WTC11 (cell line): ENCODE results near the gene ZNF584. TPM values are rescaled to one million over a fixed set of nuclear protein-coding genes. Genes with fewer than 3 reads are reported as not detected.

Experiments
- ATAC-seq: fragments of 200-7000 bp; cut with Tn5 transposase; 2 replicates; pipeline ENCODE4 v1.10.0; 2021; ENCODE audit warnings: mild to moderate bottlenecking, moderate library complexity
- CTCF ChIA-PET: fragments of 300-600 bp; sonication (Branson Sonifier 250); formaldehyde crosslinking; loops from one replicate; lab custom pipeline; 2021; ENCODE audit warnings: antibody characterized with exemption; lab: Charles Lee
- POLR2A ChIA-PET: fragments of 350-600 bp; sonication (Branson Sonifier 250); formaldehyde crosslinking; loops from one replicate; lab custom pipeline; 2021; ENCODE audit warnings: antibody characterized with exemption; lab: Charles Lee
- DNase-seq: peaks from one replicate; pipeline ENCODE4 v3.0.0; 2021; ENCODE audit warnings: low spot score
- H3K27ac Mint-ChIP-seq: 2 replicates; pipeline ENCODE4 v1.8.0; 2021; ENCODE audit warnings: mixed read lengths
- H3K27me3 Mint-ChIP-seq: 2 replicates; pipeline ENCODE4 v1.8.0; 2021; ENCODE audit warnings: low read depth, mild to moderate bottlenecking, moderate library complexity, mixed read lengths
- H3K36me3 Mint-ChIP-seq: 2 replicates; pipeline ENCODE4 v1.8.0; 2021; ENCODE audit warnings: mixed read lengths
- H3K4me1 Mint-ChIP-seq: 2 replicates; pipeline ENCODE4 v1.8.0; 2022; ENCODE audit warnings: mixed read lengths
- H3K4me3 Mint-ChIP-seq: 2 replicates; pipeline ENCODE4 v1.8.0; 2021; ENCODE audit warnings: mild to moderate bottlenecking, moderate library complexity, mixed read lengths
- H3K9me3 Mint-ChIP-seq: 2 replicates; pipeline ENCODE4 v1.8.0; 2021; ENCODE audit warnings: mixed read lengths
- AFF4 ChIP-seq: sonication (generic); formaldehyde crosslinking; IDR thresholded peaks from 2 replicates; pipeline ENCODE4 v1.8.1; 2023; ENCODE audit warnings: mild to moderate bottlenecking, missing genetic modification reagents, borderline replicate concordance
- CREM ChIP-seq: sonication (generic); formaldehyde crosslinking; IDR thresholded peaks from 2 replicates; pipeline ENCODE4 v1.8.1; 2022; ENCODE audit warnings: mild to moderate bottlenecking, missing genetic modification reagents, moderate library complexity
- GABPB1 ChIP-seq: sonication (generic); formaldehyde crosslinking; IDR thresholded peaks from 2 replicates; pipeline ENCODE4 v1.8.1; 2023; ENCODE audit warnings: mild to moderate bottlenecking, missing genetic modification reagents
- MYBL2 ChIP-seq: sonication (generic); formaldehyde crosslinking; IDR thresholded peaks from 2 replicates; pipeline ENCODE4 v1.8.1; 2023; ENCODE audit warnings: mild to moderate bottlenecking, moderate library complexity, missing genetic modification reagents
- NFYB ChIP-seq: sonication (generic); formaldehyde crosslinking; conservative IDR thresholded peaks from 2 replicates; pipeline ENCODE4 v1.8.0; 2022; ENCODE audit warnings: low read depth, missing genetic modification reagents
- OVOL2 ChIP-seq: fragments of 250-450 bp; sonication (Bioruptor Pico); IDR thresholded peaks from 2 replicates; pipeline ENCODE4 v1.9.0; 2021; ENCODE audit warnings: mild to moderate bottlenecking, borderline replicate concordance
- RELA ChIP-seq: sonication (generic); formaldehyde crosslinking; IDR thresholded peaks from 2 replicates; pipeline ENCODE4 v1.8.1; 2022; ENCODE audit warnings: missing genetic modification reagents, mild to moderate bottlenecking, borderline replicate concordance
- SP1 ChIP-seq: sonication (generic); formaldehyde crosslinking; conservative IDR thresholded peaks from 2 replicates; pipeline ENCODE4 v1.8.1; 2022; ENCODE audit warnings: missing genetic modification reagents
- TEAD1 ChIP-seq: sonication (generic); formaldehyde crosslinking; IDR thresholded peaks from 2 replicates; pipeline ENCODE4 v1.8.0; 2022; ENCODE audit warnings: mild to moderate bottlenecking, missing genetic modification reagents
- USF1 ChIP-seq: sonication (generic); formaldehyde crosslinking; IDR thresholded peaks from 2 replicates; pipeline ENCODE4 v1.8.0; 2022; ENCODE audit warnings: mild to moderate bottlenecking, missing genetic modification reagents
- ZBTB21 ChIP-seq: sonication (generic); formaldehyde crosslinking; IDR thresholded peaks from 2 replicates; pipeline ENCODE4 v1.8.1; 2023; ENCODE audit warnings: mild to moderate bottlenecking, missing genetic modification reagents, borderline replicate concordance
- ZSCAN18 ChIP-seq: fragments of 250-450 bp; sonication (Bioruptor Pico); IDR thresholded peaks from 2 replicates; pipeline ENCODE4 v2.1.2; 2022; ENCODE audit warnings: mild to moderate bottlenecking, moderate library complexity
- total RNA-seq: library from RNA; stranded (reverse); gene quantifications from 3 replicates; pipeline ENCODE4 v1.2.3, GENCODE V29; 2021
- TF ChIP-seq, protein P1 (sequence below): sonication (generic); formaldehyde crosslinking; IDR thresholded peaks from 2 replicates; pipeline ENCODE4 v1.8.1; 2023; ENCODE audit warnings: mild to moderate bottlenecking, missing genetic modification reagents
- TF ChIP-seq, protein P2 (sequence below): sonication (generic); formaldehyde crosslinking; conservative IDR thresholded peaks from 2 replicates; pipeline ENCODE4 v1.8.1; 2022; ENCODE audit warnings: mild to moderate bottlenecking, missing genetic modification reagents
- TF ChIP-seq, protein P3 (sequence below): sonication (generic); formaldehyde crosslinking; IDR thresholded peaks from 2 replicates; pipeline ENCODE4 v1.8.1; 2022; ENCODE audit warnings: mild to moderate bottlenecking, moderate library complexity, missing genetic modification reagents
- TF ChIP-seq, protein P4 (sequence below): sonication (generic); formaldehyde crosslinking; IDR thresholded peaks from 2 replicates; pipeline ENCODE4 v1.8.1; 2023; ENCODE audit warnings: mild to moderate bottlenecking, moderate library complexity, missing genetic modification reagents

Gene ZNF584
- total RNA-seq, 1 experiment from 2014 or later = 6.8 TPM

GRCh38 chr19:58386576-58387337 is 21.7 kb upstream of the ZNF584 start, which contains the start of gene RPS5 (continued):
- TF ChIP-seq, protein P1, sequence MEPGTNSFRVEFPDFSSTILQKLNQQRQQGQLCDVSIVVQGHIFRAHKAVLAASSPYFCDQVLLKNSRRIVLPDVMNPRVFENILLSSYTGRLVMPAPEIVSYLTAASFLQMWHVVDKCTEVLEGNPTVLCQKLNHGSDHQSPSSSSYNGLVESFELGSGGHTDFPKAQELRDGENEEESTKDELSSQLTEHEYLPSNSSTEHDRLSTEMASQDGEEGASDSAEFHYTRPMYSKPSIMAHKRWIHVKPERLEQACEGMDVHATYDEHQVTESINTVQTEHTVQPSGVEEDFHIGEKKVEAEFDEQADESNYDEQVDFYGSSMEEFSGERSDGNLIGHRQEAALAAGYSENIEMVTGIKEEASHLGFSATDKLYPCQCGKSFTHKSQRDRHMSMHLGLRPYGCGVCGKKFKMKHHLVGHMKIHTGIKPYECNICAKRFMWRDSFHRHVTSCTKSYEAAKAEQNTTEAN (CRISPR knock-in tag) = 0 out of 2 replicates have a peak, but pooled peaks have one; percentile 75
- TF ChIP-seq AFF4 = no peak
- peak; percentile 26 for TF ChIP-seq GABPB1 (CRISPR knock-in tag)
- peak; percentile 78 for TF ChIP-seq NFYB (CRISPR knock-in tag)
- TF ChIP-seq USF1 (CRISPR knock-in tag) = peak; percentile 71; the same call in 1 of the 2 replicates
- TF ChIP-seq ZBTB21 (CRISPR knock-in tag) = no peak
- TF ChIP-seq ZSCAN18 (CRISPR knock-in tag) = no peak

GRCh38 chr19:58387338-58388174 is 20.9 kb upstream of the ZNF584 start:
- peaks cover 22% of the 10 kb centered on the region for H3K4me1 Mint-ChIP-seq
- no peaks in the 10 kb centered on the region for H3K27me3 Mint-ChIP-seq
- H3K9me3 Mint-ChIP-seq = no peaks in the 10 kb centered on the region
- peaks cover 39% of the 10 kb centered on the region for H3K36me3 Mint-ChIP-seq
- ChIA-PET CTCF (interaction anchor here (0.6 kb wide), 1 partner anchor 82 kb away, joined by 3 read pairs; no protein-coding TSS in a partner anchor), POLR2A (interaction anchor here (1.1 kb wide), 1 partner anchor 25 kb away, joined by 3 read pairs; the partner anchor contains the start of gene ZNF497)
- H3K27ac Mint-ChIP-seq = peak overlapping the region; percentile 70
- no peak for DNase-seq
- no peak for ATAC-seq
- 0 out of 2 replicates have a peak, but pooled peaks have one; percentile 38 for TF ChIP-seq CREM (CRISPR knock-in tag)
- no peak; the same call in 1 of the 2 replicates for TF ChIP-seq SP1
- H3K4me3 Mint-ChIP-seq = peak overlapping the region; percentile 96

GRCh38 chr19:58388175-58388526 is 20.3 kb upstream of the ZNF584 start:
- no peaks in the 10 kb centered on the region for H3K27me3 Mint-ChIP-seq
- TF ChIP-seq, protein P2, sequence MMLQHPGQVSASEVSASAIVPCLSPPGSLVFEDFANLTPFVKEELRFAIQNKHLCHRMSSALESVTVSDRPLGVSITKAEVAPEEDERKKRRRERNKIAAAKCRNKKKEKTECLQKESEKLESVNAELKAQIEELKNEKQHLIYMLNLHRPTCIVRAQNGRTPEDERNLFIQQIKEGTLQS (CRISPR knock-in tag) = no peak
- TF ChIP-seq RELA = no peak
- no peak for TF ChIP-seq OVOL2
- TF ChIP-seq, protein P3, sequence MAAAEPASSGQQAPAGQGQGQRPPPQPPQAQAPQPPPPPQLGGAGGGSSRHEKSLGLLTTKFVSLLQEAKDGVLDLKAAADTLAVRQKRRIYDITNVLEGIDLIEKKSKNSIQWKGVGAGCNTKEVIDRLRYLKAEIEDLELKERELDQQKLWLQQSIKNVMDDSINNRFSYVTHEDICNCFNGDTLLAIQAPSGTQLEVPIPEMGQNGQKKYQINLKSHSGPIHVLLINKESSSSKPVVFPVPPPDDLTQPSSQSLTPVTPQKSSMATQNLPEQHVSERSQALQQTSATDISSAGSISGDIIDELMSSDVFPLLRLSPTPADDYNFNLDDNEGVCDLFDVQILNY (CRISPR knock-in tag) = no peak
- TF ChIP-seq, protein P4, sequence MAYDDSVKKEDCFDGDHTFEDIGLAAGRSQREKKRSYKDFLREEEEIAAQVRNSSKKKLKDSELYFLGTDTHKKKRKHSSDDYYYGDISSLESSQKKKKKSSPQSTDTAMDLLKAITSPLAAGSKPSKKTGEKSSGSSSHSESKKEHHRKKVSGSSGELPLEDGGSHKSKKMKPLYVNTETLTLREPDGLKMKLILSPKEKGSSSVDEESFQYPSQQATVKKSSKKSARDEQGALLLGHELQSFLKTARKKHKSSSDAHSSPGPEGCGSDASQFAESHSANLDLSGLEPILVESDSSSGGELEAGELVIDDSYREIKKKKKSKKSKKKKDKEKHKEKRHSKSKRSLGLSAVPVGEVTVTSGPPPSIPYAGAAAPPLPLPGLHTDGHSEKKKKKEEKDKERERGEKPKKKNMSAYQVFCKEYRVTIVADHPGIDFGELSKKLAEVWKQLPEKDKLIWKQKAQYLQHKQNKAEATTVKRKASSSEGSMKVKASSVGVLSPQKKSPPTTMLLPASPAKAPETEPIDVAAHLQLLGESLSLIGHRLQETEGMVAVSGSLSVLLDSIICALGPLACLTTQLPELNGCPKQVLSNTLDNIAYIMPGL (CRISPR knock-in tag) = no peak
- TF ChIP-seq MYBL2 (CRISPR knock-in tag) = no peak
- TF ChIP-seq TEAD1 = no peak
- ATAC-seq (no peak), DNase-seq (no peak)
- H3K27ac Mint-ChIP-seq = peak overlapping the region; percentile 24
- H3K4me1 Mint-ChIP-seq = peaks cover 22% of the 10 kb centered on the region
- no peaks in the 10 kb centered on the region for H3K9me3 Mint-ChIP-seq
- ChIA-PET POLR2A (no interaction called here), CTCF (no interaction called here)
- H3K36me3 Mint-ChIP-seq = peaks cover 44% of the 10 kb centered on the region
- peak overlapping the region; percentile 96 for H3K4me3 Mint-ChIP-seq
